ENCODE measurements around the gene RYR2.

Gene RYR2

DNA sequence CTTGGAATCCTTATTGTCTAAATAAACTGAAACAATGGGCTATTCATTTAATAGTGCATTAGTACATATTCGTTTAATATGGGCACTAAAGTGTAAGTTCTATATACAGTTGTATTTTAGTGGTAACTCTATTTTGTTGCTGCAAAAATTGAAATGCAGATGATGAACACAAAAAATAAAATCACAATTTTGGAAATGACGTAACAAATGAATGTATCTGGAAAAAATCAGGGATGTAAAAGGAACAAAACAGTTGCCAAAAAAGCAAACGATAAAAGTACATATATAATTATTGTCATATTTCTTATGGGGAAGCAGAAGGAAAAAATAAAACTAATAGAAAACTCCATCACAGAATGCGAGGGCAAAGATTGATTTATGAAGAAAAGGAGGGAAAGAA lies 254.9 kb downstream of the RYR2 start:
- Histone ChIP-seq H3K27me3 (ENCODE audit: control insufficient read depth, insufficient read depth, low read length) (no peaks in the 10 kb centered on the region), H3K9ac (ENCODE audit: low read length) (no peak overlapping the region), H3K27ac (ENCODE audit: low read depth, low read length) (no peak overlapping the region)

DNA sequence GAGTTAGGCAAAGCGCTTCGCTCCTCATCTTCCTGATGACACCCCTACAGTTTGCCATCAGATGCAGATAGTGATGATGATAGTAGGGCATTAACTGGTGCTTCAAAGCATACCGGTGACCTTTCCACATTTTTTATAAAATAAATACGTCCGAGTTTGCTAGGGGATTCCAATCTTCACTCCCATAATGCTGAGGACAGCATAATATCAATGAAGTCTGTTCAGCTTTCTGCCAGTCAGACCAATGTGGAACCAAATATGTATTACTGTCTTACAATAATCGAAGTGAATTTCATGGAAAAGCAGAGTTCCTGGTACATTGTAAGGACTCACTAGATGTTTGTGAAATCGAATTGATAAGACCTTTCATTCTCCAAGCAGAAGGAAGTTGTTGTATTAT lies 258.7 kb downstream of the RYR2 start:
- Histone ChIP-seq H3K27me3 (ENCODE audit: control insufficient read depth, insufficient read depth, low read length) (no peaks in the 10 kb centered on the region), H3K27ac (ENCODE audit: low read depth, low read length) (no peak overlapping the region), H3K4me1 (ENCODE audit: control insufficient read depth, insufficient read depth, low read length) (no peaks in the 10 kb centered on the region), H3K4me3 (ENCODE audit: low read depth, low read length) (no peak overlapping the region), H3K36me3 (ENCODE audit: control insufficient read depth, insufficient read depth, low read length) (no peaks in the 10 kb centered on the region), H3K9ac (ENCODE audit: low read length) (no peak overlapping the region), H3K9me3 (ENCODE audit: control insufficient read depth, insufficient read depth, low read depth, low read length) (no peaks in the 10 kb centered on the region)

More for the DNA sequence above, 254.9 kb downstream of the RYR2 start:
- Histone ChIP-seq H3K4me1 (ENCODE audit: control insufficient read depth, insufficient read depth, low read length) (no peaks in the 10 kb centered on the region), H3K36me3 (ENCODE audit: control insufficient read depth, insufficient read depth, low read length) (no peaks in the 10 kb centered on the region), H3K4me3 (ENCODE audit: low read depth, low read length) (no peak overlapping the region), H3K9me3 (ENCODE audit: control insufficient read depth, insufficient read depth, low read depth, low read length) (no peaks in the 10 kb centered on the region)

DNA sequence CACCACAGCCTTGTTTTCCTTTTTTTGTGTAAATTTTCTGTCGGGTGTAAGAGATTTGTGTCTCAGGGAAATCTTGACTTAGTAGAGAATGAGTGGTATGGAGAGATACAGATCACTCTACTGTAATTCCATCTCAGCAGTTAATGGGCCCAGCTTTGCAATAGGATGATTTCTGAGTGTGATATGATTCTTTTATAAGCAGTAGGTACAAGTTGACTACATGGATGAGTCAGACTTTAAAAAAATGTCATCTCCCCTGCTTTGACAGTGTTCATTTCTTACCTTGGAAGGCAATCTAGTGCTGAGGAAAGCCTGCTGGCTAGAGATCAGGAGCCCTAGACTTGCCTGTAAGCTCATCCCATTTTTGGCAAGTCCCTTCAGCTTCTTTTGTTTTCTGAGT lies 261.9 kb downstream of the RYR2 start:
- no peaks in the 10 kb centered on the region for H3K9me3 ChIP-seq (ENCODE audit: control insufficient read depth, insufficient read depth, low read depth, low read length)
- no peak overlapping the region for H3K4me3 ChIP-seq (ENCODE audit: low read depth, low read length)
- H3K4me1 ChIP-seq (ENCODE audit: control insufficient read depth, insufficient read depth, low read length) = no peaks in the 10 kb centered on the region
- H3K27ac ChIP-seq (ENCODE audit: low read depth, low read length) = no peak overlapping the region
- H3K27me3 ChIP-seq (ENCODE audit: control insufficient read depth, insufficient read depth, low read length) = no peaks in the 10 kb centered on the region
- H3K9ac ChIP-seq (ENCODE audit: low read length) = no peak overlapping the region
- H3K36me3 ChIP-seq (ENCODE audit: control insufficient read depth, insufficient read depth, low read length) = no peaks in the 10 kb centered on the region

DNA sequence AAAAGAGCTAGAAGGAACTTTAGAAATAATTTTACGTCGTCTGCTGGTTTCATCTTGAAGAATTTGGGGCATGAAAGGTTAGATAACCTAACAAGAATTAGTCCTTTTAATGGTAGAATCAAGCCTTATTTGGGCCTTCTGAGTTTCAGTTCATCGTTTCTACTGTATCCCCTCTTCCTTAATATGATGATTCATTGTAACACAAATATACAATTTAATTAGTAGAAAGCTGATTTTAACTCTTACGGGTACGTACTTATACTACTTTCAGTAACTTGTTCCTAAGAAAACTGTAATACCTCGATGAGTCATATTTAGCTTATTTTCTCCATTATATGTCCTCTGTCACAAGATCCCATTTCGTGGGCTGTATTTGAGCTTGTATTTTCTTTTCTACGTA lies 264.7 kb downstream of the RYR2 start:
- Histone ChIP-seq H3K27me3 (ENCODE audit: control insufficient read depth, insufficient read depth, low read length) (no peaks in the 10 kb centered on the region), H3K9me3 (ENCODE audit: control insufficient read depth, insufficient read depth, low read depth, low read length) (no peaks in the 10 kb centered on the region), H3K27ac (ENCODE audit: low read depth, low read length) (no peak overlapping the region), H3K4me1 (ENCODE audit: control insufficient read depth, insufficient read depth, low read length) (0 out of 2 replicates have a peak, but pooled peaks cover 5% of the 10 kb centered on the region), H3K4me3 (ENCODE audit: low read depth, low read length) (no peak overlapping the region), H3K36me3 (ENCODE audit: control insufficient read depth, insufficient read depth, low read length) (no peaks in the 10 kb centered on the region), H3K9ac (ENCODE audit: low read length) (no peak overlapping the region)

DNA sequence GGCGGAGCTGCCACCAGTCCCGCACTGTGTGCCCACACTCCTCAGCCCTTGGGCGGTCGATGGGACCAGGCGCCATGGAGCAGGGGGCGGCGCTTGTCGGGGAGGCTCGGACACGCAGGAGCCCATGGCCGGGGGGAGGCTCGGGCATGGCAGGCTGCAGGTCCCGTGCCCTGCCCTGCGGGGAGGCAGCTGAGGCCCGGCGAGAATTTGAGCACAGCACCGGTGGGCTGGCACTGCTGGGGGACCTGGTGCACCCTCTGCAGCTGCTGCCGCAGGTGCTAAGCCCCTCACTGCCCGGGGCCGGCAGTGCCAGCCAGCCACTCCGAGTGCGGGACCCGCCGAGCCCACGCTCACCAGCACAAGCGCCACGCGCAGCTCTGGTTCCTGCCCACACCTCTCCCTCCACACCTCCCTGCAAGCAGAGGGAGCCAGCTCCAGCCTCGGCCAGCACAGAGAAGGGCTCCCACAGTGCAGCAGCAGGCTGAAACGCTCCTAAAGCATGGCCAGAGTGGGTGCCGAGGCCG lies 267.7 kb downstream of the RYR2 start:
- no peak overlapping the region for H3K9ac ChIP-seq (ENCODE audit: low read length)
- peaks cover 6% of the 10 kb centered on the region; the same call in 1 of the 2 replicates for H3K9me3 ChIP-seq (ENCODE audit: control insufficient read depth, insufficient read depth, low read depth, low read length)
- H3K4me3 ChIP-seq (ENCODE audit: low read depth, low read length) = no peak overlapping the region
- H3K27me3 ChIP-seq (ENCODE audit: control insufficient read depth, insufficient read depth, low read length) = no peaks in the 10 kb centered on the region
- no peak overlapping the region for H3K27ac ChIP-seq (ENCODE audit: low read depth, low read length)
- H3K4me1 ChIP-seq (ENCODE audit: control insufficient read depth, insufficient read depth, low read length) = 0 out of 2 replicates have a peak, but pooled peaks cover 5% of the 10 kb centered on the region
- no peaks in the 10 kb centered on the region for H3K36me3 ChIP-seq (ENCODE audit: control insufficient read depth, insufficient read depth, low read length)

DNA sequence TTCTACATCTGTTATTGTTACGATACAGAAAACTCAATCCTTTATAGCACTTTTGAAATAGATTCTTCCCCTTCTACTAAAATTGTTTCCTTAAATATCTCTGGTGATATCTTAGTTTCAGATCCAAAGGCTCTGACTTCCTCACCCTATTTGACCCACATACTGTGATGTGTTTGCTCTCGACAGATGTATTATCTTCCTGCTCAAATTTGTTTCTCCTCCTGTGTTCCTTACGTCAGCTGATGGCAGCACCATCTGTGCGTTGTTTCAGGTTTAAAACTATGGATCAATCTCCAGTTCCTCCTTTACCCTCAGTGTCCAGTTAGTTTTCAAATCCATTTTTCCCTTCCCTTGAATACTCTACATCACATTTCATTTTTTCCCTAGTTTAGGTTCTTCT lies 274.4 kb downstream of the RYR2 start:
- no peak overlapping the region for H3K27ac ChIP-seq (ENCODE audit: low read depth, low read length)
- H3K9ac ChIP-seq (ENCODE audit: low read length) = no peak overlapping the region
- H3K36me3 ChIP-seq (ENCODE audit: control insufficient read depth, insufficient read depth, low read length) = no peaks in the 10 kb centered on the region
- H3K4me3 ChIP-seq (ENCODE audit: low read depth, low read length) = no peak overlapping the region
- peaks cover 6% of the 10 kb centered on the region; the same call in 1 of the 2 replicates for H3K9me3 ChIP-seq (ENCODE audit: control insufficient read depth, insufficient read depth, low read depth, low read length)
- H3K27me3 ChIP-seq (ENCODE audit: control insufficient read depth, insufficient read depth, low read length) = no peaks in the 10 kb centered on the region
- H3K4me1 ChIP-seq (ENCODE audit: control insufficient read depth, insufficient read depth, low read length) = no peaks in the 10 kb centered on the region; the same call in 1 of the 2 replicates

DNA sequence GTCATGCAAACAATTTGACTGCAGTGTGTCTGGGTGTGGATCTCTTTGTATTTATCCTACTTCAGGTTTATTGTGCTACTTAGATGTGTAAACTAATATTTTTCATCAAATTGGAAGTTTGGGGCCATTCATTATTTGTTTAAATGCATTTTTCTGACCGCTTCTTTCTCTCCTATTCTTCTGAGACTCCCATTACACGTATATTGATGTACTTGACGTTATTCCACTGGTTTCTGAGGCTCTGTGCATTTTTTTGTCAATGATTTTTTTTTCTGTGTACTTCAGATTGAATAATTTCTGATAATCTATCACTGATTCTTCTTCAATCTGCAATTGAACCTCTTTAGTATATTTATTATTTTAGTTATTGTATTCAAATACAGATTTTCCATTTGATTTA lies 276.8 kb downstream of the RYR2 start:
- H3K27ac ChIP-seq (ENCODE audit: low read depth, low read length) = no peak overlapping the region
- H3K9me3 ChIP-seq (ENCODE audit: control insufficient read depth, insufficient read depth, low read depth, low read length) = peaks cover 2% of the 10 kb centered on the region; the same call in 1 of the 2 replicates
- H3K9ac ChIP-seq (ENCODE audit: low read length) = no peak overlapping the region
- H3K36me3 ChIP-seq (ENCODE audit: control insufficient read depth, insufficient read depth, low read length) = no peaks in the 10 kb centered on the region
- no peak overlapping the region for H3K4me3 ChIP-seq (ENCODE audit: low read depth, low read length)
- no peaks in the 10 kb centered on the region; the same call in 1 of the 2 replicates for H3K4me1 ChIP-seq (ENCODE audit: control insufficient read depth, insufficient read depth, low read length)
- H3K27me3 ChIP-seq (ENCODE audit: control insufficient read depth, insufficient read depth, low read length) = no peaks in the 10 kb centered on the region

DNA sequence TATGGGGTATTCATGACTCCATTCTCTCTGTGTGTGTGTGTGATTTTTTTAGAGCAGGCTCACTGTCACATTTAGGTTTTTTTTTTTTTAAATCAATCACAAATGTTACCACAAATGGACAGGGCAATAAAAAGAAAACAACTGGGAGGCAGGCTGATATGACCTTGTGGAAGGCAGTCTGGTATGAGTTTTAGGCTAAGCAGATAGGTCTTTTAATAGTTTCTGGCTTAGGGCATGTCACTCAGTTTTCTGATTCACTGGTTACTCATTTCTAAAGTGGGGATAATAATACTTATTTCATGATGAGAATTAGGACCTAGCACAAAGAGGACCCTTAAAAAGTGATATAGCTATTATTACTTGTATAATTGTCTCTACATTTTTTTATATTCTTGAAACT lies 278.9 kb downstream of the RYR2 start:
- Histone ChIP-seq H3K9ac (ENCODE audit: low read length) (no peak overlapping the region), H3K4me3 (ENCODE audit: low read depth, low read length) (no peak overlapping the region), H3K27me3 (ENCODE audit: control insufficient read depth, insufficient read depth, low read length) (no peaks in the 10 kb centered on the region)

DNA sequence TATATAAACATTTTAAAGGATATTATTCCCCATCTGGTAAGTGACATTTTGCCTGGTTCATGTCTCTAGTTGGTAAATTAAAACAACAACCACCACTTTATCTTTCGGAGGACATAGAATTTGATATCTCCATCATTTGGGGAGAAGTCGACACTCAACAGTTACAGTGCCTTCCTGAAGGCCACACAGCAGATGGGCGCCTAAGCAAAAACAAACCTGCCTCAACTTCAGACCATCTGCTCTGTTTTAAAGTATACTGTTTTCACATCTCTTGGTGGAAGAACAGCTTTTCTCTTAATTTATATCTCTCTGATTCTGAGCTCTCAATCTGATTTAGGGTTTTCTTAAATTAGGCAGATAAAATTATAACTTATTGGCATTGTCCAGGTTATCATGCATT lies 282.2 kb downstream of the RYR2 start:
- H3K9me3 ChIP-seq (ENCODE audit: control insufficient read depth, insufficient read depth, low read depth, low read length) = peaks cover 10% of the 10 kb centered on the region
- no peak overlapping the region for H3K4me3 ChIP-seq (ENCODE audit: low read depth, low read length)
- no peak overlapping the region for H3K27ac ChIP-seq (ENCODE audit: low read depth, low read length)
- H3K36me3 ChIP-seq (ENCODE audit: control insufficient read depth, insufficient read depth, low read length) = no peaks in the 10 kb centered on the region
- no peak overlapping the region for H3K9ac ChIP-seq (ENCODE audit: low read length)
- H3K27me3 ChIP-seq (ENCODE audit: control insufficient read depth, insufficient read depth, low read length) = no peaks in the 10 kb centered on the region
- no peaks in the 10 kb centered on the region for H3K4me1 ChIP-seq (ENCODE audit: control insufficient read depth, insufficient read depth, low read length)

More for the DNA sequence above, 278.9 kb downstream of the RYR2 start:
- H3K36me3 ChIP-seq (ENCODE audit: control insufficient read depth, insufficient read depth, low read length) = no peaks in the 10 kb centered on the region
- H3K4me1 ChIP-seq (ENCODE audit: control insufficient read depth, insufficient read depth, low read length) = no peaks in the 10 kb centered on the region; the same call in 1 of the 2 replicates
- H3K27ac ChIP-seq (ENCODE audit: low read depth, low read length) = no peak overlapping the region
- H3K9me3 ChIP-seq (ENCODE audit: control insufficient read depth, insufficient read depth, low read depth, low read length) = peaks cover 10% of the 10 kb centered on the region

DNA sequence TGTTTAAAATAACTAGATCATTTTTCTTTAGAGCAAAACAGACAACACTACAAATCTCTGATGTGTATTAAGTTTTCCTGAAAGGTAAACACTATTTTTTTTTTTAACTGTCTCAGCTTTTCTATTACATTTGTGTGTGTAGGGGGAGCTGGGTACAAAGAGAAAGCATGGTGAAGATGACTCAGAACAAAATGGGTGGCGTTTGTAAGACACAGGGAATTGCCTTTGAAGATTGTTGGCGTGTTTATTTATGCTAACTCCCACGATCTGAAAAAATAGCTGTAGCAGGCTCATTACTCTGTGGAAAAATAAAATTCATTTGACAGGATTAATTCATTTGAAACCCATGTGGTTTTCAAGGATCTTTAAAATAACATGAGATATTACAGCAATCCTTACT lies 285.1 kb downstream of the RYR2 start:
- Histone ChIP-seq H3K27me3 (ENCODE audit: control insufficient read depth, insufficient read depth, low read length) (no peaks in the 10 kb centered on the region), H3K4me3 (ENCODE audit: low read depth, low read length) (no peak overlapping the region), H3K9ac (ENCODE audit: low read length) (no peak overlapping the region), H3K9me3 (ENCODE audit: control insufficient read depth, insufficient read depth, low read depth, low read length) (peaks cover 10% of the 10 kb centered on the region), H3K27ac (ENCODE audit: low read depth, low read length) (no peak overlapping the region), H3K4me1 (ENCODE audit: control insufficient read depth, insufficient read depth, low read length) (no peaks in the 10 kb centered on the region), H3K36me3 (ENCODE audit: control insufficient read depth, insufficient read depth, low read length) (no peaks in the 10 kb centered on the region)

DNA sequence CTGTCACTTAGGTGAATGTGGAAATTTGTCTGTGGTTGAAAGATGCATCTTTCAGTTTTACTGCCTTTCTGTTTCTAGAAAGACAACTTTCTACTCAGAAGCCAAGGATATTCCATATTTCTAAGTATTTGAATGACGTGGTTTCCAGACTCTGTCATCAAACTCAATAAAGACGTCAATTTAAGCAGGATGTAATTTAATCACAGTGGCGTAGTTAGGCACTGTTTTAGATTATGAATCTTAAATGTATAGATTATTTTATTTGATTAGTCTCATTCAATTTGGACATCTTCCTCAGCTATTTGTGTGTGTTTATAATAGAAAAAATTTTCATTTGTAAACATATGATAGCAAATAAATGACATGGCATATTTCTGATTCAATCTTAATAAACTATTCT lies 298.9 kb downstream of the RYR2 start:
- H3K27me3 ChIP-seq (ENCODE audit: control insufficient read depth, insufficient read depth, low read length) = no peaks in the 10 kb centered on the region
- H3K9ac ChIP-seq (ENCODE audit: low read length) = no peak overlapping the region
- H3K36me3 ChIP-seq (ENCODE audit: control insufficient read depth, insufficient read depth, low read length) = no peaks in the 10 kb centered on the region
- H3K4me1 ChIP-seq (ENCODE audit: control insufficient read depth, insufficient read depth, low read length) = peaks cover 12% of the 10 kb centered on the region; the same call in 1 of the 2 replicates
- H3K27ac ChIP-seq (ENCODE audit: low read depth, low read length) = no peak overlapping the region
- H3K4me3 ChIP-seq (ENCODE audit: low read depth, low read length) = no peak overlapping the region
- no peaks in the 10 kb centered on the region for H3K9me3 ChIP-seq (ENCODE audit: control insufficient read depth, insufficient read depth, low read depth, low read length)
